Spleen (tissue), 7 donors: Measurements from ENCODE around the gene MUCL3.

Source experiments
- CTCF ChIP-seq, 11 experiments: fragments of 200-600 bp in 7 of 11; fragments of 450-650 bp in 4 of 11; sonication (generic) in 4 of 11; IDR thresholded peaks in 8 of 11; conservative IDR thresholded peaks in 3 of 11; 1 replicate in 7 of 11; 2 replicates in 4 of 11; pipeline versions ENCODE4 v1.4.0 to v1.8.0; 2016 to 2021; ENCODE audit warnings: antibody characterized with exemption in 11 of 11, inconsistent platforms in 4 of 11, mild to moderate bottlenecking in 1 of 11
- POLR2A ChIP-seq, 3 donors: fragments of 450-650 bp; IDR thresholded peaks; one replicate each; pipeline ENCODE4 v1.5.1; 2017; ENCODE audit warnings: antibody characterized with exemption in 3 of 3, mild to moderate bottlenecking in 1 of 3
- POLR2AphosphoS5 ChIP-seq, 3 donors: sonication (generic); formaldehyde crosslinking; IDR thresholded peaks; one replicate each; pipeline ENCODE4 v1.5.1; 2017; ENCODE audit warnings: antibody characterized with exemption in 3 of 3
- donor health status: DM: no; HTN: no; CAD: no; lungs with moderate emphysema.
- donor health status: DM: no; HTN: no; CAD: no.
- donor health status: DM: no; HTN: no; CAD: no.

DNA sequence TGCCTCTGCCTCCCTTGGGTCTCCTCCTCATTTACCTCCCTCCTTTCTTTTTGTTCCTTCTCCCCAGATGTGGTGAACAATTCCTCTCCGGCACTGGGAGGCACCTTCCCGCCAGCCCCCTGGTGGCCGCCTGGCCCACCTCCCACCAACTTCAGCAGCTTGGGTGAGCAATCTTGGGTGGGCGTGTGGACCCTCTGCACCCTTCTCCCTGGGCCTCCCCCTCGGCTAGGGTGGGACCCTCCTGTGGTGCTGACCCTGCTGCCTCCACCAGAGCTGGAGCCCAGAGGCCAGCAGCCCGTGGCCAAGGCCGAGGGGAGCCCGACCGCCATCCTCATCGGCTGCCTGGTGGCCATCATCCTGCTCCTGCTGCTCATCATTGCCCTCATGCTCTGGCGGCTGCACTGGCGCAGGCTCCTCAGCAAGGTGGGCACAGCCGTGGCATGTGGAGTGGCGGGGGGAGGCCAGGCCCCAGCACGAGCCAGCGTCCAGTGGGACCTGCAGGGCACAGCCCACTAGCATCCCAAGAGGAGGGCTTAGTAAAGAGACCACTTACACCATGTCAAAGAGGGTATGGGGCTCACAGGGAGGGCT lies 47.7 kb upstream of the MUCL3 start:
- TF ChIP-seq POLR2A (IDR thresholded peaks at IDR 0.05): no peak
- no peak for TF ChIP-seq CTCF (IDR thresholded peaks at IDR 0.05 in 8 of 11, conservative IDR thresholded peaks at IDR 0.05 in 3 of 11)
- no peak for TF ChIP-seq POLR2AphosphoS5 (IDR thresholded peaks at IDR 0.05)
